HepG2 (cell line): Measurements from ENCODE around the gene MYLK. TPM values are rescaled to one million over a fixed set of nuclear protein-coding genes. Genes with fewer than 3 reads are reported as not detected.
A peak's percentile ranks its signal among the peaks of the same experiment; 100 is the strongest.

ENCODE experiments used
- ATAC-seq: fragments of 200-7000 bp; cut with Tn5 transposase; 3 replicates; pipeline ENCODE4 v1.9.1; 2020; ENCODE audit warnings: mild to moderate bottlenecking, moderate library complexity
- BruUV-seq: library from RNA; stranded (reverse); fragments of 400-500 nt; replicated peaks from 2 replicates; lab custom pipeline; 2021; lab: Mats Ljungman, UMichigan
- CTCF ChIA-PET: fragments of 300-600 bp; formaldehyde crosslinking; extraction: SDS; loops from one replicate; lab custom pipeline; 2021; ENCODE audit warnings: low total read pairs, inconsistent platforms, low intra/inter-chr PET ratio; lab: Yijun Ruan, JAX
- POLR2A ChIA-PET: fragments of 350-600 bp; sonication (Branson Sonifier 250); formaldehyde crosslinking; loops from one replicate; lab custom pipeline; 2020; ENCODE audit warnings: antibody characterized with exemption, inconsistent platforms; lab: Yijun Ruan, JAX
- DNase-seq: peaks from one replicate; pipeline ENCODE4 v3.0.0-alpha.2; 2015; ENCODE audit warnings: low spot score
- FAIRE-seq: peaks from 3 replicates; lab custom pipeline; 2011; peaks lifted over from hg19 to GRCh38; lab: Jason Lieb, UNC
- H2AFZ ChIP-seq: one replicate; pipeline ENCODE4 v1.6.1; 2011; ENCODE audit warnings: low read length, inconsistent platforms
- H3K27ac ChIP-seq: fragments of 300-600 bp; 3 replicates; pipeline ENCODE4 v1.8.0; 2011; ENCODE audit warnings: mixed run types, mild to moderate bottlenecking, mixed read lengths, low read length, inconsistent platforms; ENCODE audit not compliant: insufficient read depth; ENCODE audit errors: extremely low read length
- H3K27me3 ChIP-seq, 2 experiments: fragments of 200-600 bp in 1 of 2; 2 replicates in 1 of 2; 3 replicates in 1 of 2; pipeline versions ENCODE4 v1.6.0 to v1.8.0; 2011; ENCODE audit warnings: low read length in 2 of 2, mild to moderate bottlenecking in 2 of 2, moderate library complexity in 2 of 2, inconsistent platforms in 1 of 2; ENCODE audit not compliant: insufficient read depth in 2 of 2, control insufficient read depth in 1 of 2
- H3K36me3 ChIP-seq, 2 experiments: fragments of 200-600 bp in 1 of 2; replicated peaks in 1 of 2; 2 replicates in 1 of 2; 3 replicates in 1 of 2; pipeline versions ENCODE4 v1.5.1 to v1.8.0; 2011; ENCODE audit warnings: low read length in 2 of 2, inconsistent platforms in 1 of 2; ENCODE audit not compliant: insufficient read depth in 2 of 2, control insufficient read depth in 1 of 2
- H3K4me1 ChIP-seq: 2 replicates; pipeline ENCODE4 v1.5.1; 2012; ENCODE audit warnings: low read length, inconsistent platforms; ENCODE audit not compliant: insufficient read depth
- H3K4me2 ChIP-seq: 2 replicates; pipeline ENCODE4 v1.6.0; 2011; ENCODE audit warnings: low read depth, low read length, inconsistent platforms
- H3K4me3 ChIP-seq, 3 experiments: fragments of 200-600 bp in 1 of 3; sonication (generic), shearing (Covaris generic) in 1 of 3; replicated peaks in 1 of 3; 2 replicates each; pipeline ENCODE4 v1.5.1; 2011 to 2016; ENCODE audit warnings: low read length in 3 of 3, inconsistent platforms in 2 of 3, low read depth in 2 of 3, mild to moderate bottlenecking in 2 of 3, control low read depth in 1 of 3, mixed read lengths in 1 of 3; ENCODE audit not compliant: insufficient read depth in 1 of 3
- H3K79me2 ChIP-seq: one replicate; pipeline ENCODE4 v1.6.1; 2011; ENCODE audit warnings: low read length, inconsistent platforms; ENCODE audit not compliant: insufficient read depth
- H3K9ac ChIP-seq: 2 replicates; pipeline ENCODE4 v1.6.0; 2011; ENCODE audit warnings: mild to moderate bottlenecking, low read depth, low read length, inconsistent platforms; ENCODE audit not compliant: insufficient read depth
- H3K9me3 ChIP-seq: 2 replicates; pipeline ENCODE4 v1.5.1; 2012; ENCODE audit warnings: mild to moderate bottlenecking, low read length
- H4K20me1 ChIP-seq: 2 replicates; pipeline ENCODE4 v1.6.0; 2011; ENCODE audit warnings: inconsistent platforms, mild to moderate bottlenecking, low read length, moderate library complexity; ENCODE audit not compliant: insufficient read depth
- HNRNPLL ChIP-seq: fragments of 200-400 bp; formaldehyde crosslinking; IDR thresholded peaks from 2 replicates; pipeline ENCODE4 v1.6.1; 2017; ENCODE audit warnings: mild to moderate bottlenecking, low read depth, low read length; ENCODE audit not compliant: poor library complexity, severe bottlenecking
- ZBTB38 ChIP-seq: sonication (generic); formaldehyde crosslinking; IDR thresholded peaks from 2 replicates; pipeline ENCODE4 v1.5.1; 2020; ENCODE audit warnings: mild to moderate bottlenecking, missing genetic modification reagents
- ZNF512B ChIP-seq: sonication (generic); formaldehyde crosslinking; IDR thresholded peaks from 2 replicates; pipeline ENCODE4 v1.5.1; 2020; ENCODE audit warnings: missing genetic modification reagents, mild to moderate bottlenecking, borderline replicate concordance
- WGBS: methylation state at CpG from one replicate; pipeline ENCODE4 v1.1.6; 2017; ENCODE audit warnings: low lambda C conversion rate; 5-methylcytosine and 5-hydroxymethylcytosine counted together
- in situ Hi-C: cut with HindIII; loops from 2 replicates; pipeline ENCODE4 v1.10.0; 2017; ENCODE audit warnings: low pct_unique_long_range_greater_than_20kb; ENCODE audit not compliant: extremely low pct_ligation_motif_present
- intact Hi-C: fragments of 100-400 bp; cut with micrococcal nuclease; formaldehyde crosslinking; loops from one replicate; pipeline ENCODE4 v1.10.0; 2022; ENCODE audit not compliant: unreplicated experiment
- polyA plus RNA-seq, 8 experiments: library from polyadenylated mRNA; depleted of rRNA in 3 of 8; stranded (reverse) in 7 of 8; unstranded in 1 of 8; fragments of >200 nt; fragmentation: Illumina TruSeq in 4 of 8; extraction: Trizol in 4 of 8; gene quantifications; 2 replicates each; pipeline versions ENCODE4 v1.2.1 to v1.2.3, GENCODE V29; 2011 to 2016; ENCODE audit warnings: low read depth in 4 of 8, missing spikeins in 1 of 8, mixed read lengths in 1 of 8; ENCODE audit not compliant: insufficient read depth in 1 of 8
- total RNA-seq, 5 experiments: library from RNA; depleted of rRNA; stranded (reverse); fragments of >200 nt; fragmentation: Illumina TruSeq; extraction: Trizol; gene quantifications; 2 replicates each; pipeline ENCODE4 v1.2.3, GENCODE V29; 2016; ENCODE audit warnings: low read depth in 1 of 5
- TF ChIP-seq, protein P1 (sequence below): sonication (generic); formaldehyde crosslinking; IDR thresholded peaks from 2 replicates; pipeline ENCODE4 v1.5.1; 2020; ENCODE audit warnings: mild to moderate bottlenecking, missing genetic modification reagents, moderate library complexity

The MYLK gene
- total and polyA plus RNA-seq, 2 of the 13 experiments (the other 11 are each of a cell fraction or from before 2014, with no cell fraction given), result 10.6 to 34.9 TPM

GRCh38 chr3:123774474-123774873, 109.7 kb downstream of the MYLK start:
- Histone ChIP-seq H3K4me2 (no peak overlapping the region), H4K20me1 (no peaks in the 10 kb centered on the region), H3K4me3 (no peak overlapping the region), H3K79me2 (peaks cover 12% of the 10 kb centered on the region)
- ATAC-seq, result no peak
- intact Hi-C loops, result loop anchor here (1.0 kb wide), 1 partner anchor 20 kb away; no protein-coding TSS in a partner anchor
- ChIA-PET POLR2A (no interaction called here), CTCF (no interaction called here)
- no peak for FAIRE-seq
- TF ChIP-seq ZBTB38 (CRISPR knock-in tag) (no peak), HNRNPLL (no peak)
- TF ChIP-seq, all 625 proteins: peak for 0
- H3K36me3 ChIP-seq, result no peaks in the 10 kb centered on the region; a peak in 3 of 5 replicates
- no peaks in the 10 kb centered on the region for H3K27me3 ChIP-seq
- in situ Hi-C loops, result no loop called here
- BruUV-seq, result no TSS peak
- no peak overlapping the region for H3K27ac ChIP-seq
- peaks cover 22% of the 10 kb centered on the region for H3K4me1 ChIP-seq
- 98% methylated on average over 3 of the region's 3 CpGs for WGBS
- H2AFZ ChIP-seq, result no peak overlapping the region
- no peak overlapping the region for H3K9ac ChIP-seq
- no peaks in the 10 kb centered on the region for H3K9me3 ChIP-seq
- no peak for DNase-seq

GRCh38 chr3:123773681-123774431, 110.3 kb downstream of the MYLK start:
- CTCF ChIA-PET, result no interaction called here
- no peak for FAIRE-seq
- BruUV-seq, result no TSS peak
- H3K27ac ChIP-seq, result no peak overlapping the region
- H3K4me2 ChIP-seq, result no peak overlapping the region
- no peak overlapping the region for H3K4me3 ChIP-seq
- H4K20me1 ChIP-seq, result no peaks in the 10 kb centered on the region
- H3K9ac ChIP-seq, result no peak overlapping the region
- no peaks in the 10 kb centered on the region; a peak in 2 of 5 replicates for H3K36me3 ChIP-seq
- H3K79me2 ChIP-seq, result peaks cover 7% of the 10 kb centered on the region
- H3K27me3 ChIP-seq, result no peaks in the 10 kb centered on the region
- TF ChIP-seq ZNF512B (CRISPR knock-in tag), result no peak
- TF ChIP-seq, protein P1, sequence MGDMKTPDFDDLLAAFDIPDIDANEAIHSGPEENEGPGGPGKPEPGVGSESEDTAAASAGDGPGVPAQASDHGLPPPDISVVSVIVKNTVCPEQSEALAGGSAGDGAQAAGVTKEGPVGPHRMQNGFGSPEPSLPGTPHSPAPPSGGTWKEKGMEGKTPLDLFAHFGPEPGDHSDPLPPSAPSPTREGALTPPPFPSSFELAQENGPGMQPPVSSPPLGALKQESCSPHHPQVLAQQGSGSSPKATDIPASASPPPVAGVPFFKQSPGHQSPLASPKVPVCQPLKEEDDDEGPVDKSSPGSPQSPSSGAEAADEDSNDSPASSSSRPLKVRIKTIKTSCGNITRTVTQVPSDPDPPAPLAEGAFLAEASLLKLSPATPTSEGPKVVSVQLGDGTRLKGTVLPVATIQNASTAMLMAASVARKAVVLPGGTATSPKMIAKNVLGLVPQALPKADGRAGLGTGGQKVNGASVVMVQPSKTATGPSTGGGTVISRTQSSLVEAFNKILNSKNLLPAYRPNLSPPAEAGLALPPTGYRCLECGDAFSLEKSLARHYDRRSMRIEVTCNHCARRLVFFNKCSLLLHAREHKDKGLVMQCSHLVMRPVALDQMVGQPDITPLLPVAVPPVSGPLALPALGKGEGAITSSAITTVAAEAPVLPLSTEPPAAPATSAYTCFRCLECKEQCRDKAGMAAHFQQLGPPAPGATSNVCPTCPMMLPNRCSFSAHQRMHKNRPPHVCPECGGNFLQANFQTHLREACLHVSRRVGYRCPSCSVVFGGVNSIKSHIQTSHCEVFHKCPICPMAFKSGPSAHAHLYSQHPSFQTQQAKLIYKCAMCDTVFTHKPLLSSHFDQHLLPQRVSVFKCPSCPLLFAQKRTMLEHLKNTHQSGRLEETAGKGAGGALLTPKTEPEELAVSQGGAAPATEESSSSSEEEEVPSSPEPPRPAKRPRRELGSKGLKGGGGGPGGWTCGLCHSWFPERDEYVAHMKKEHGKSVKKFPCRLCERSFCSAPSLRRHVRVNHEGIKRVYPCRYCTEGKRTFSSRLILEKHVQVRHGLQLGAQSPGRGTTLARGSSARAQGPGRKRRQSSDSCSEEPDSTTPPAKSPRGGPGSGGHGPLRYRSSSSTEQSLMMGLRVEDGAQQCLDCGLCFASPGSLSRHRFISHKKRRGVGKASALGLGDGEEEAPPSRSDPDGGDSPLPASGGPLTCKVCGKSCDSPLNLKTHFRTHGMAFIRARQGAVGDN (CRISPR knock-in tag), result 0 out of 2 replicates have a peak, but pooled peaks have one; percentile 15
- TF ChIP-seq, all 625 proteins: peak for 1
- POLR2A ChIA-PET, result no interaction called here
- intact Hi-C loops, result loop anchor here (1.0 kb wide), 1 partner anchor 20 kb away; no protein-coding TSS in a partner anchor
- no peak for DNase-seq
- peak; percentile 45 for ATAC-seq
- Histone ChIP-seq H3K4me1 (peaks cover 22% of the 10 kb centered on the region), H2AFZ (no peak overlapping the region), H3K9me3 (no peaks in the 10 kb centered on the region)
- in situ Hi-C loops, result no loop called here
- 81% methylated on average over 7 of the region's 7 CpGs for WGBS
